ENCODE data around the gene COL28A1.
"Not testable (repeated sequence)": the region's sequence is repeated elsewhere in the genome, so short reads cannot be mapped to it uniquely, and the experiment has no call there.

Gene COL28A1

DNA sequence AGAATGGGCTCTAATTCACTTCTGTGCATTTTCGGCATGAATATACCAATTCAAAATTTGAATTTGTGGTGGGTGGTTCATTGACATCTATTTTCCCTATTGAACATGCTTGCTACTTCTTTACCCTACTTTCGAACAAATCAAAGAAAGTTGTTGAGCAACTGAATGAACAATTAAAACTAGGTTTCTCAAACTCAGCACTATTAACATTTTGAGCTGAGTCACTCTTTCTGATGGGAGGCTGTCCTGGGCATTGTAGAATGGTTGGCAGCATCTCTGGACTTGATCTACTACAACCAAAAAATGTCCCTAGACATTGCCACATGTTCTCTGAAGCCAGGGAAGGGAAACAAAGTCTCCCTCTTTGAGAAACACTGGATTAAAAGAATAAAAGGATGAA lies 116.7 kb downstream of the COL28A1 start:
- no peak overlapping the region for H3K4me3 ChIP-seq (ENCODE audit: extremely low read depth, insufficient read depth, low read length, poor library complexity, severe bottlenecking)
- no peak overlapping the region for H3K27ac ChIP-seq (ENCODE audit: low read depth, low read length, severe bottlenecking)
- no peaks in the 10 kb centered on the region for H3K4me1 ChIP-seq (ENCODE audit: control insufficient read depth, insufficient read depth, low read length, poor library complexity, severe bottlenecking)
- H3K9me3 ChIP-seq (ENCODE audit: control insufficient read depth, low read length): no peaks in the 10 kb centered on the region
- no peaks in the 10 kb centered on the region for H3K36me3 ChIP-seq (ENCODE audit: control insufficient read depth, insufficient read depth, low read length)
- no CpG with 5 or more reads among the region's 2 CpGs for WGBS, 2 experiments (ENCODE audit: insufficient coverage in 2 of 2)

DNA sequence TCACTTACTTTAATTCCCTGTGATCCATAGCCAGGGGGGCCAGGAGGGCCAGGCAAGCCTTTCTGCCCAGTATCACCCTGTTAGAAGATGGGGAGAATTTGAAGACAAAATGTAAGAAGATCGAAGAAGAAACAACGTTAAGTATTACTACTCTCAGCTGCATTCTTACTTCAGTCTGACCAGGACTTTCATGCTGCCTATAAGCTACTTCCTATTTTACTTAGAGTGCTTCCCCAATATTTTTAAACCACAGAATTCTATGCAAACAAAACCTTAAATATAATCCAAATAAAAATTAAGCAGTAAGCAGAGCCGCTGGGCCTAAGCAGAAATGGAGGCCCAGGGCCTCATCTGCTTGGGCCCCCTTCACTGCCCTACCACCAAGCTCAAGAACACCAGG lies 117.8 kb downstream of the COL28A1 start:
- WGBS, 2 experiments (ENCODE audit: insufficient coverage in 2 of 2): 92 to 100% methylated on average over 2 to 3 of the region's 3 CpGs
- H3K9me3 ChIP-seq (ENCODE audit: control insufficient read depth, low read length): no peaks in the 10 kb centered on the region
- no peaks in the 10 kb centered on the region for H3K36me3 ChIP-seq (ENCODE audit: control insufficient read depth, insufficient read depth, low read length)
- H3K27ac ChIP-seq (ENCODE audit: low read depth, low read length, severe bottlenecking): no peak overlapping the region
- no peak overlapping the region for H3K4me3 ChIP-seq (ENCODE audit: extremely low read depth, insufficient read depth, low read length, poor library complexity, severe bottlenecking)
- no peaks in the 10 kb centered on the region for H3K4me1 ChIP-seq (ENCODE audit: control insufficient read depth, insufficient read depth, low read length, poor library complexity, severe bottlenecking)

DNA sequence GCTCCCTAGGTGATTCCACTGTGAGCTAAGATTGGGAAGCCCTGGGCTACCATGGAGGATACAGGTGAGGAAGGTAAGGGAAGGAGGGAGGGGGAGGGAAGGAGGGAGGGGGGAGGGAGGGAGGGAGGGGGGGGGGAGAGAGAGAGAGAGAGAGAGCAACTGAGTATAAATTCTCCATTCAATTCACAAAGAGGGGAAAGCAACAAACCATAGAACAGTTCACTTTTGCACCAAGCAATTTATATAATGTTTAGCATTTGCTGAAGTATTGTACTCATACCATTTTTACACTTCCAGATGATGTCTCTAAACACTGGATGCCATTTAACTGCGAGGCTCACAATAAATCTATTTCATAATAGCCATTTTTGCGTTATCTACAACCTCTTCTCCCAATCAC lies 118.3 kb downstream of the COL28A1 start:
- 93 to 100% methylated on average over 1 to 2 of the region's 2 CpGs for WGBS, 2 experiments (ENCODE audit: insufficient coverage in 2 of 2)
- Histone ChIP-seq H3K36me3 (ENCODE audit: control insufficient read depth, insufficient read depth, low read length) (no peaks in the 10 kb centered on the region), H3K27ac (ENCODE audit: low read depth, low read length, severe bottlenecking) (no peak overlapping the region), H3K9me3 (ENCODE audit: control insufficient read depth, low read length) (no peaks in the 10 kb centered on the region), H3K4me3 (ENCODE audit: extremely low read depth, insufficient read depth, low read length, poor library complexity, severe bottlenecking) (no peak overlapping the region), H3K4me1 (ENCODE audit: control insufficient read depth, insufficient read depth, low read length, poor library complexity, severe bottlenecking) (no peaks in the 10 kb centered on the region)

DNA sequence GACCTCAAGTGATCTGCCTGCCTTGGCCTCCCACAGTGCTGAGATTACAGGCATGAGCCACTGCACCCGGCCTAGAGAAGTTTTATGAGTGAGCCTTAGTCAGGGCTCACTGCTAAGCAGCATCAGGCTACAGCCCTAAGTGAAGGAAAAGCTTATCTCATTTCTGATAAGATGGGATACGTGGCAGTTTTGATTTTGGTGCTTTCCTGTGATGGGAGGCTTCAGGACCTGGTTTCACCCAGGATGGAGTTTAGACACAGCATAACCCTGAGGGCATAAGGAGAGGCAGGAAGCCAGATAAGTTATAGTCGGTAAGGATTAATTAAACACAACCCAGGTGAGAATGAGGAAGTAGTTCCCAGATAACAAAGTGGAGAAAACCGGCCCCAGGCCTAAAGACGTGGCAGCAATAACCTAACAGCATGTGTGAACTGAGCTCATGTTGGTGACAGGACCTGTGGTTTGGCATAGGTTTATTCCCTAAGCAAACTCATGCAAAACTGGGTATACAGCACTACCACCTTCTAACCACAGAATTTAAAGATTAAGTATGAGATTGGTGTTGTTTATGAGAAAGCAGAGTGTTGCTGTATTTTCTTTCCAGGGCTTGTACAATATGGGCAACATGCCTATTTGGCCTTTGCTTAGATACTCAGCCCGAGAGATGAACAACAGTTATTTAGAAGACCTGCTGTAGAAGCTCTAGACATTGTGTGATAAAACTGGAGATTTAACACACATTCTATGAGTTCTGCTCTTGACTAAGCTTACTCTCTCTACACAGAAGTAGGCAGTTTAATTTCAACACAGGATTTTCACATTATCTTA lies 119.4 kb downstream of the COL28A1 start:
- H3K4me3 ChIP-seq (ENCODE audit: extremely low read depth, insufficient read depth, low read length, poor library complexity, severe bottlenecking): no peak overlapping the region
- 68 to 74% methylated on average over 5 to 6 of the region's 6 CpGs for WGBS, 2 experiments (ENCODE audit: insufficient coverage in 2 of 2)
- H3K9me3 ChIP-seq (ENCODE audit: control insufficient read depth, low read length): no peaks in the 10 kb centered on the region
- no peak overlapping the region for H3K27ac ChIP-seq (ENCODE audit: low read depth, low read length, severe bottlenecking)
- no peaks in the 10 kb centered on the region for H3K36me3 ChIP-seq (ENCODE audit: control insufficient read depth, insufficient read depth, low read length)
- H3K4me1 ChIP-seq (ENCODE audit: control insufficient read depth, insufficient read depth, low read length, poor library complexity, severe bottlenecking): no peaks in the 10 kb centered on the region

DNA sequence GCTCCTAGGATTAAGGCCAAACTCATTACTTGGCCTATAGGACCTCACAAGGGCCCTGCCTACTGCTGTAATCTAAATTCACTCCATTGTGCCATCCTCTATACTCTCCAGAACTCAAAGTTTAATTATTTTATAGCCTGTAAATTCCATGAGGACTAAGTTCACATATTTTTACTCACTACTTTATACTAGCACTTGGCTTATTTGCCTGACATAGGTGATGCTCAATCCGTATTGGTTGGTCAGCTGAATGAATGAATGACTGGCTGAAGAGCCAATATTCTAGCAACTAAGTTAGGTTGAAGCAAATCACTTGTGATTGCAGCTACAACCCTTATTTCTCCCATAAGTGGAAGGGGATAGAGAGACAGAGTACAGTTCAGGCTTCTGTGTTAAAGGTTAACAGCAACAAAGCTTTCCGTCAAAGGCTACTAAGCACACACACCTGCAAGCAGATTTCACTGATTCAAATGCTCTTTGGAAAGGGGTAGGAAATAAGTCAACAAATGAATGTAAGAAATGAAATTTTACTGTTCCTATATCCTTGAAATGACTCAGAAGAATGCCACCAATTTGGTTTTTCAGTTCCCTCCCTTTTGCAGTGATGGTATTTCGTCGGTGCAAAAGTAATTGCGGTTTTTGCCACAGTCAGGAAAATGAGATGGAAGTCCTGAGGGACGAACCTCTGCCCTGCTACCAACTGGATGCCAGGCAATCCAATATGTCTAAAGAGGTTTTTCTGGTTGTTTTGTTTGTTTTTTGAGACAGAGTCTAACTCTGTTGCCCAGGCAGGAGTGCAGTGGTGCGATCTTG lies 120.7 kb downstream of the COL28A1 start:
- 90 to 95% methylated on average over 2 to 6 of the region's 7 CpGs for WGBS, 2 experiments (ENCODE audit: insufficient coverage in 2 of 2)
- Histone ChIP-seq H3K4me3 (ENCODE audit: extremely low read depth, insufficient read depth, low read length, poor library complexity, severe bottlenecking) (no peak overlapping the region), H3K36me3 (ENCODE audit: control insufficient read depth, insufficient read depth, low read length) (no peaks in the 10 kb centered on the region), H3K4me1 (ENCODE audit: control insufficient read depth, insufficient read depth, low read length, poor library complexity, severe bottlenecking) (no peaks in the 10 kb centered on the region), H3K27ac (ENCODE audit: low read depth, low read length, severe bottlenecking) (no peak overlapping the region), H3K9me3 (ENCODE audit: control insufficient read depth, low read length) (no peaks in the 10 kb centered on the region)

DNA sequence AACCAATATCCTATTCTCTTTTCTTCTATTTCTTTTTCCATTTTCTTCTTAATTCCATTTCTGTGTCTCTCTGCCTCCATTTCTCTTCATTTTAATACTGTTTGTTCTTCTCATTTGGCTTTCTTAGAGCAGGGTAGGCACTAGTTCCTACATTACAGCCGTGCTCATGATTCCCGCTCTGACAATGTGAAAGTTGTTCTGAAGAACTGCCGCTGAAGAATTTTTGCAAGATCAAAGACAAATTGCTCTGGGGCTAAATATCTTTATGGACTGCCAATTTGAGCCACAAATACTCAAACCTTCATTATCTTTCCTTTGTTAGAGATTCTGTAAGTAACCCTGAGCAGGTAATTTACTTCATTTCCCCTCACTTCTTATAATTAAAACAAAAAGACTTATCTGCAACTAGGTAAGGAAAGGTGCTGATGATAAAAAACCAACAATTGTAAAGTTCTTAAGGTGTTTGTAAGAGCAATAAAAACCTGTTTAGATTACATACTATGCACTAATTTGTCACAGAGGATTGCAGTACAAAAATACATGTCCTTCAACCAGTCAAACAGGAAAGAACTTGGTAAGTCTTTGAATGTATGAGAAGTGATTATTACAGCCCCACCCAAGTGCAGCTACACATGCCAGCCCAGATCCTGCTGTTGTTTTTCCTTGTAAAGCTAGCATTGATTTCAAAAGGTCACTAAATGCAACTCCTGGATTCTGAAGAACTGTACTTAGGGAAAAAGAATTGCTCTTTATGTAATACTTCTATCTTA lies 127.5 kb downstream of the COL28A1 start:
- Histone ChIP-seq H3K4me3 (ENCODE audit: extremely low read depth, insufficient read depth, low read length, poor library complexity, severe bottlenecking) (no peak overlapping the region), H3K4me1 (ENCODE audit: control insufficient read depth, insufficient read depth, low read length, poor library complexity, severe bottlenecking) (no peaks in the 10 kb centered on the region), H3K27ac (ENCODE audit: low read depth, low read length, severe bottlenecking) (no peak overlapping the region), H3K9me3 (ENCODE audit: control insufficient read depth, low read length) (no peaks in the 10 kb centered on the region), H3K36me3 (ENCODE audit: control insufficient read depth, insufficient read depth, low read length) (no peaks in the 10 kb centered on the region)
- WGBS, 2 experiments (ENCODE audit: insufficient coverage in 2 of 2): 82% methylated on average over 3 of the region's 3 CpGs; no CpG with 5 or more reads in 1 of the 2 experiments

DNA sequence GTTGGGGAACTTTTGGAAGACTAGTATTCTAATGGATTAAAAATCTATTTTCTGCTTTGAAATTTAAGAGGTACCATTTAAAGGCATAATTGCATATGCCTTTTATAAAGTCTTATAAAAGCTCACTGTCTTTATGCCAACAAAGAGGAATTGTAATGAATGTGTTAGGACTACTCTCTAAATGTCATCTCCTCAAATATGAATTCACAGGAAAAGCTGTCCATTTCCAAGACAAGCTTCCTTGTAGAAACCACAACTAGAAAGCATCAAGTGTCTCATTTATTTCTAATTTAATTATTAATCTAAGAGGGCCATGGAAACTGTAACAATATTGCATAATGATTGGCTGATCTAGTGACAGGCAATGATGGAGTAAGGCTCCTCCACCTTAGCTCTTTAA lies 130.2 kb downstream of the COL28A1 start:
- no peaks in the 10 kb centered on the region for H3K4me1 ChIP-seq (ENCODE audit: control insufficient read depth, insufficient read depth, low read length, poor library complexity, severe bottlenecking)
- H3K9me3 ChIP-seq (ENCODE audit: control insufficient read depth, low read length): no peaks in the 10 kb centered on the region
- H3K36me3 ChIP-seq (ENCODE audit: control insufficient read depth, insufficient read depth, low read length): no peaks in the 10 kb centered on the region

DNA sequence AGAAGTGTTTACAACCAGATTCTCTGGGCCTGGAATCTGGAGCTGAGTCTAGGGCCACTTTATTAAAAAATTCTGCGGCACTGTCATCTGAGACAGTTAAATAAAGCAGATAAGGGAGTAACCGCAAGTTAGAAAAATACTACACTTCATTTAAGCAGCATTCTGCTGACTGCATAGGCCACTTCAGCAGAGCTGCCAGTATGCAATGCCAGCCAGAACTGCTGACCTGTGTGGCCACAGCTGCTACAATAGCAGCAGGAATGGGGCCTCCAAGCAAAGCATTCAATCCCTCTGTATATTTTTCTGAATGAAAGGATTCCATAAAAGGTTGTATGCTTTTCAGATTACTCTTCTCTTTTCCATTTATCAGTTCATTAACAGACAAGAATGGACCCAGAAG lies 136.0 kb downstream of the COL28A1 start:
- Histone ChIP-seq H3K4me1 (ENCODE audit: control insufficient read depth, insufficient read depth, low read length, poor library complexity, severe bottlenecking) (no peaks in the 10 kb centered on the region), H3K9me3 (ENCODE audit: control insufficient read depth, low read length) (no peaks in the 10 kb centered on the region), H3K36me3 (ENCODE audit: control insufficient read depth, insufficient read depth, low read length) (no peaks in the 10 kb centered on the region), H3K4me3 (ENCODE audit: extremely low read depth, insufficient read depth, low read length, poor library complexity, severe bottlenecking) (no peak overlapping the region), H3K27ac (ENCODE audit: low read depth, low read length, severe bottlenecking) (no peak overlapping the region)
- 83 to 100% methylated on average over 1 of the region's 2 CpGs for WGBS, 2 experiments (ENCODE audit: insufficient coverage in 2 of 2)

More for the DNA sequence above, 130.2 kb downstream of the COL28A1 start:
- Histone ChIP-seq H3K4me3 (ENCODE audit: extremely low read depth, insufficient read depth, low read length, poor library complexity, severe bottlenecking) (no peak overlapping the region), H3K27ac (ENCODE audit: low read depth, low read length, severe bottlenecking) (no peak overlapping the region)

DNA sequence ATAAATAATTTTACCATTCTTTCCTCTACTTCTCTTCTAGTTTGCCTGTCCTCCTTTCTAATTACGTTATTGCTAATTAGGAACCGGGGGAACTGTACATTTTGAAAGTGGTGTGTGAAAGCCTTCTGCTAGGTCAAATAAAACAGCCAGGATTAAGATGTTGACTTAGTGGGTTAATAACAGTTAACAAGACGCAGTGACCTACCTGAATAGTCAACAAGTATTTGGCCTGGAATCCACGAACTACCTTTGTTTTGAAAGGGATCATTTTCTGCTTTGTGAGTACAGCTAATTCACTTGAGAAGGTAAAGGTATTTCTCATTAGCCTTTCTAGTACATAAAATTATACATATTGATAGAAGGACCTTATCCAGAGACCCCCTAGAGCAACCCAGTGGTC lies 139.9 kb downstream of the COL28A1 start:
- H3K4me3 ChIP-seq (ENCODE audit: extremely low read depth, insufficient read depth, low read length, poor library complexity, severe bottlenecking): no peak overlapping the region
- no peaks in the 10 kb centered on the region for H3K36me3 ChIP-seq (ENCODE audit: control insufficient read depth, insufficient read depth, low read length)
- 91 to 97% methylated on average over 2 to 4 of the region's 4 CpGs for WGBS, 2 experiments (ENCODE audit: insufficient coverage in 2 of 2)

DNA sequence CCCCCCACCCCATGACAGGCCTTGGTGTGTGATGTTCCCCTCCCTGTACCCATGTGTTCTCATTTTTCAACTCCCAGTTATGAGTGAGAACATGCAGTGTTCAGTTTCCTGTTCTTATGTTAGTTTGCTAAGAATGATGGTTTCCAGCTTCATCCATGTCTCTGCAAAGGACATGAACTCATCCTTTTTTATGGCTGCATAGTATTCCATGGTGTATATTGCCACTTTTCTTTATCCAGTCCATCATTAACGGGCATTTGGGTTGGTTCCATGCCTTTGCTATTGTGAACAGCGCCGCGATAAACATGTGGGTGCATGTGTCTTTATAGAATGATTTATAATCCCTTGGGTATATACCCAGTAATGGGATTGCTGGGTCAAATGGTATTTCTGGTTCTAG lies 147.5 kb downstream of the COL28A1 start:
- H3K36me3 ChIP-seq (ENCODE audit: control insufficient read depth, insufficient read depth, low read length); H3K4me1 ChIP-seq (ENCODE audit: control insufficient read depth, insufficient read depth, low read length, poor library complexity, severe bottlenecking); H3K9me3 ChIP-seq (ENCODE audit: control insufficient read depth, low read length); H3K4me3 ChIP-seq (ENCODE audit: extremely low read depth, insufficient read depth, low read length, poor library complexity, severe bottlenecking); H3K27ac ChIP-seq (ENCODE audit: low read depth, low read length, severe bottlenecking): not testable (repeated sequence)
- WGBS, 2 experiments (ENCODE audit: insufficient coverage in 2 of 2): no CpG with 5 or more reads among the region's 4 CpGs

More for the DNA sequence above, 139.9 kb downstream of the COL28A1 start:
- Histone ChIP-seq H3K9me3 (ENCODE audit: control insufficient read depth, low read length) (no peaks in the 10 kb centered on the region), H3K27ac (ENCODE audit: low read depth, low read length, severe bottlenecking) (no peak overlapping the region), H3K4me1 (ENCODE audit: control insufficient read depth, insufficient read depth, low read length, poor library complexity, severe bottlenecking) (no peaks in the 10 kb centered on the region)

Data from mesodermal cell (in vitro differentiated cells).